ENCODE results near the gene PID1.

GRCh38 chr2:229220254-229220653 lies 50.8 kb downstream of the PID1 start:
- TF ChIP-seq CTCF (IDR thresholded peaks at IDR 0.05; ENCODE audit: insufficient read depth, low read length), result no peak
- no peak for TF ChIP-seq POLR2AphosphoS5 (IDR thresholded peaks at IDR 0.05; ENCODE audit: low read depth)
